ENCODE results near the gene ARHGEF25. TPM values are rescaled to one million over a fixed set of nuclear protein-coding genes. Genes with fewer than 3 reads are reported as not detected.

Gene ARHGEF25
- total and polyA plus RNA-seq, 2 donors (not counting 1 experiment from before 2014, with no cell fraction given) = 0.12 TPM; not detected in 1

- H4K20me1 ChIP-seq (ENCODE audit: control insufficient read depth, insufficient read depth, low read length, poor library complexity, severe bottlenecking) = no peaks in the 10 kb centered on the region
- H3K4me3 ChIP-seq (ENCODE audit: control extremely low read depth in 1 of 5, extremely low read depth in 1 of 5, insufficient read depth in 1 of 5, low read depth in 2 of 5, low read length in 4 of 5) = no peak overlapping the region
- WGBS (ENCODE audit: insufficient coverage) = 96% methylated on average over 5 of the region's 8 CpGs
- Mint-ChIP-seq H3K27me3 (peaks cover 14% of the 10 kb centered on the region), H3K4me1 (peaks cover 2% of the 10 kb centered on the region), H3K9me3 (ENCODE audit: insufficient read depth) (no peaks in the 10 kb centered on the region), H3K27ac (no peak overlapping the region), H3K4me3 (no peak overlapping the region)
- H2AFZ ChIP-seq (ENCODE audit: insufficient read depth, low read depth, low read length, poor library complexity, severe bottlenecking) = no peak overlapping the region
- POLR2A ChIA-PET = no interaction called here
- CTCF ChIA-PET = interaction anchor here (0.8 to 7.2 kb wide), 7 partner anchors 9 to 58 kb away, joined by 3 to 122 read pairs (median 4); partner anchors contain the start of genes ARHGEF25 and B4GALNT1
- intact Hi-C loops (cut with micrococcal nuclease) = no loop called here
- H3K9ac ChIP-seq (ENCODE audit: low read length) = no peak overlapping the region
- H3K4me1 ChIP-seq (ENCODE audit: control insufficient read depth in 2 of 2, insufficient read depth in 2 of 2, low read length in 2 of 2) = peaks cover 0 to 3% of the 10 kb centered on the region in 2 donors
- H3K27me3 ChIP-seq (replicated peaks in 1 of 4; ENCODE audit: control extremely low read depth in 1 of 4, control insufficient read depth in 3 of 4, insufficient read depth in 4 of 4, low read length in 3 of 4) = peaks cover 0 to 31% (median 5%) of the 10 kb centered on the region in 4 experiments
- H3K9me3 ChIP-seq (ENCODE audit: control extremely low read depth in 1 of 3, control insufficient read depth in 2 of 3, insufficient read depth in 1 of 3, low read length in 2 of 3) = no peaks in the 10 kb centered on the region
- no peak for DNase-seq
- no peaks in the 10 kb centered on the region for H3K36me3 ChIP-seq (replicated peaks in 1 of 2; ENCODE audit: control extremely low read depth in 1 of 2, control insufficient read depth in 1 of 2, extremely low read depth in 1 of 2, insufficient read depth in 2 of 2, low read length in 1 of 2)
- no peak for ATAC-seq (ENCODE audit: low read depth)
- H3K4me2 ChIP-seq (replicated peaks; ENCODE audit: low read depth, low read length, poor library complexity, severe bottlenecking) = no peak overlapping the region
- no peak overlapping the region for H3K27ac ChIP-seq (ENCODE audit: low read length in 2 of 2)
- no peaks in the 10 kb centered on the region for H3K79me2 ChIP-seq (ENCODE audit: control insufficient read depth, insufficient read depth, low read length)
- TF ChIP-seq EZH2 (IDR thresholded peaks at IDR 0.05; ENCODE audit: borderline replicate concordance, insufficient read depth, low read depth, low read length, poor library complexity, severe bottlenecking) (no peak), CTCF (IDR thresholded peaks at IDR 0.05) (no peak)
These were observed 31.4 kb upstream of the ARHGEF25 start for GRCh38 chr12:57579677-57580465.

GRCh38 chr12:57580466-57580795, 30.8 kb upstream of the ARHGEF25 start:
- H3K4me1 ChIP-seq (ENCODE audit: control insufficient read depth in 2 of 2, insufficient read depth in 2 of 2, low read length in 2 of 2) = peaks cover 0 to 3% of the 10 kb centered on the region in 2 donors
- H4K20me1 ChIP-seq (ENCODE audit: control insufficient read depth, insufficient read depth, low read length, poor library complexity, severe bottlenecking) = no peaks in the 10 kb centered on the region
- no peak for TF ChIP-seq CTCF (IDR thresholded peaks at IDR 0.05)
- TF ChIP-seq EZH2 (IDR thresholded peaks at IDR 0.05; ENCODE audit: borderline replicate concordance, insufficient read depth, low read depth, low read length, poor library complexity, severe bottlenecking) = no peak
- Mint-ChIP-seq H3K27me3 (peaks cover 14% of the 10 kb centered on the region), H3K9me3 (ENCODE audit: insufficient read depth) (no peaks in the 10 kb centered on the region), H3K4me1 (peaks cover 2% of the 10 kb centered on the region), H3K27ac (no peak overlapping the region), H3K4me3 (no peak overlapping the region)
- H2AFZ ChIP-seq (ENCODE audit: insufficient read depth, low read depth, low read length, poor library complexity, severe bottlenecking) = no peak overlapping the region
- no peak for ATAC-seq (ENCODE audit: low read depth)
- no peak overlapping the region for H3K9ac ChIP-seq (ENCODE audit: low read length)
- no peak overlapping the region for H3K4me3 ChIP-seq (ENCODE audit: control extremely low read depth in 1 of 5, extremely low read depth in 1 of 5, insufficient read depth in 1 of 5, low read depth in 2 of 5, low read length in 4 of 5)
- H3K27ac ChIP-seq (ENCODE audit: low read length in 2 of 2) = no peak overlapping the region
- H3K79me2 ChIP-seq (ENCODE audit: control insufficient read depth, insufficient read depth, low read length) = no peaks in the 10 kb centered on the region
- intact Hi-C loops (cut with micrococcal nuclease) = no loop called here
- 89% methylated on average over 1 of the region's 4 CpGs for WGBS (ENCODE audit: insufficient coverage)
- CTCF ChIA-PET = interaction anchor here (0.8 to 7.2 kb wide), 7 partner anchors 9 to 58 kb away, joined by 3 to 122 read pairs (median 4); partner anchors contain the start of genes ARHGEF25 and B4GALNT1
- no peak for DNase-seq
- H3K4me2 ChIP-seq (replicated peaks; ENCODE audit: low read depth, low read length, poor library complexity, severe bottlenecking) = no peak overlapping the region
- peaks cover 0 to 34% (median 5%) of the 10 kb centered on the region in 4 experiments for H3K27me3 ChIP-seq (replicated peaks in 1 of 4; ENCODE audit: control extremely low read depth in 1 of 4, control insufficient read depth in 3 of 4, insufficient read depth in 4 of 4, low read length in 3 of 4)
- POLR2A ChIA-PET = no interaction called here
- no peaks in the 10 kb centered on the region for H3K36me3 ChIP-seq (replicated peaks in 1 of 2; ENCODE audit: control extremely low read depth in 1 of 2, control insufficient read depth in 1 of 2, extremely low read depth in 1 of 2, insufficient read depth in 2 of 2, low read length in 1 of 2)
- no peaks in the 10 kb centered on the region for H3K9me3 ChIP-seq (ENCODE audit: control extremely low read depth in 1 of 3, control insufficient read depth in 2 of 3, insufficient read depth in 1 of 3, low read length in 2 of 3)

Data from B cell (primary cell).